ENCODE results near the gene CROCC2.

DNA sequence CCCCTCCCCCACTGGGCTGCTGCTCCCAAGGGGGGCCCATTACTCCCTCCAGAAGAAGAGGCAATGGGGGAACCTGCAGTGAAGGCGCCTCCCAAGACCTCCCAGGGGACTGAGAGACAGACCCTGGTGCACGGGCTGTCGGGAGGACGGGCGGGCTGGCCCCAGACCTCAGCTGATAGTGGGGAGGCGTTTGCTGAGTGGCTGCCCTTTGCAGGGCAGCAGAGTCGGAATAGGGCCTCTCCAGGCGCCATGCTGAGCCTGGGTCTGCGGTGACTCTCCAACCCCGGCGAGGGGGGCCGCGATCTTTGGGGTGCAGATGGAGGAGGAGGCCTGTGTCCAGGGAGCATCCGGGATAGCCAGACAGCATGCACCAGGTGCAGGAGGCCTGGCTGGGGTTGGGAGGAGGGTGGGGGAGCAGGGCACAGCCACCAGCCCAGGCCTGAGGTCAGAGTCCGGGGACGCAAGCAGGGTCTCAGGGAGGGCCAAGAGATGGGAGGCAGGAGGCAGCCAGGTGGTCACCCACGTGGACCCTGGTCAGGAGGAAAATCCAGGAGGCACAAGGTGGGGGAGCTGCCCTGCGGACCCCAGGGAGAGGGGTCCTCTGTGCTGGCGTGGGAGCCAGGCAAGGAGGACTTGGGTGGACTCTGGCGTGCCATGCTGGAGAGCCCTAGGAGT, 11.0 kb downstream of the CROCC2 start:
- TF ChIP-seq, protein P1, sequence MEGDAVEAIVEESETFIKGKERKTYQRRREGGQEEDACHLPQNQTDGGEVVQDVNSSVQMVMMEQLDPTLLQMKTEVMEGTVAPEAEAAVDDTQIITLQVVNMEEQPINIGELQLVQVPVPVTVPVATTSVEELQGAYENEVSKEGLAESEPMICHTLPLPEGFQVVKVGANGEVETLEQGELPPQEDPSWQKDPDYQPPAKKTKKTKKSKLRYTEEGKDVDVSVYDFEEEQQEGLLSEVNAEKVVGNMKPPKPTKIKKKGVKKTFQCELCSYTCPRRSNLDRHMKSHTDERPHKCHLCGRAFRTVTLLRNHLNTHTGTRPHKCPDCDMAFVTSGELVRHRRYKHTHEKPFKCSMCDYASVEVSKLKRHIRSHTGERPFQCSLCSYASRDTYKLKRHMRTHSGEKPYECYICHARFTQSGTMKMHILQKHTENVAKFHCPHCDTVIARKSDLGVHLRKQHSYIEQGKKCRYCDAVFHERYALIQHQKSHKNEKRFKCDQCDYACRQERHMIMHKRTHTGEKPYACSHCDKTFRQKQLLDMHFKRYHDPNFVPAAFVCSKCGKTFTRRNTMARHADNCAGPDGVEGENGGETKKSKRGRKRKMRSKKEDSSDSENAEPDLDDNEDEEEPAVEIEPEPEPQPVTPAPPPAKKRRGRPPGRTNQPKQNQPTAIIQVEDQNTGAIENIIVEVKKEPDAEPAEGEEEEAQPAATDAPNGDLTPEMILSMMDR (conservative IDR thresholded peaks at IDR 0.05; ENCODE audit: low read length): no peak
- no peak for TF ChIP-seq EZH2phosphoT487 (IDR thresholded peaks at IDR 0.05; ENCODE audit: borderline replicate concordance, low read depth, low read length)
